ENCODE measurements around the gene HSPA1A.

The HSPA1A gene

GRCh38 chr6:31815025-31815838, at the start of gene HSPA1A, which contains the start of gene HSPA1L:
Gene HSPA1A (plus strand): TSS chr6:31815543. CDS start chr6:31815757, 214 bp downstream.
Gene HSPA1L (minus strand): TSS chr6:31815283. CDS start chr6:31811972, 3,311 bp downstream.
- peak; percentile 98 for DNase-seq

DNA sequence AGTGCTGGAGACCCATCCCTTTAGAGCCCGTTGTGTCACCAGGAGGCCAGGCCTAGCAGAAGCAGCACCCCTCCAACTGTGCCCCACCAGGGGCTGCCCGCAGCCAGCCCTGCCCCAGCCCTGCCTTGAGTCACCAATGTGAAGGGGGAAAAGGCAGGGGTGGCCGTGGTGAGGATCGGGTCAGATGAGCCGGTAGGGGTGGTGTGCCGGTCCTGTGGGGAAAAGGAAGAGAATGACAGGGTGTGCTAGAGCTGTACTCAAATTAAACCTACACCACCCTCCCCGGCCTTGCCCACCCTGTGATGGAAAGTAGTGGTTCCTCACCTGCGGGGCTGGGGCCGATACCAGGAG, 49.8 kb upstream of the HSPA1A start:
- no peak for DNase-seq

DNA sequence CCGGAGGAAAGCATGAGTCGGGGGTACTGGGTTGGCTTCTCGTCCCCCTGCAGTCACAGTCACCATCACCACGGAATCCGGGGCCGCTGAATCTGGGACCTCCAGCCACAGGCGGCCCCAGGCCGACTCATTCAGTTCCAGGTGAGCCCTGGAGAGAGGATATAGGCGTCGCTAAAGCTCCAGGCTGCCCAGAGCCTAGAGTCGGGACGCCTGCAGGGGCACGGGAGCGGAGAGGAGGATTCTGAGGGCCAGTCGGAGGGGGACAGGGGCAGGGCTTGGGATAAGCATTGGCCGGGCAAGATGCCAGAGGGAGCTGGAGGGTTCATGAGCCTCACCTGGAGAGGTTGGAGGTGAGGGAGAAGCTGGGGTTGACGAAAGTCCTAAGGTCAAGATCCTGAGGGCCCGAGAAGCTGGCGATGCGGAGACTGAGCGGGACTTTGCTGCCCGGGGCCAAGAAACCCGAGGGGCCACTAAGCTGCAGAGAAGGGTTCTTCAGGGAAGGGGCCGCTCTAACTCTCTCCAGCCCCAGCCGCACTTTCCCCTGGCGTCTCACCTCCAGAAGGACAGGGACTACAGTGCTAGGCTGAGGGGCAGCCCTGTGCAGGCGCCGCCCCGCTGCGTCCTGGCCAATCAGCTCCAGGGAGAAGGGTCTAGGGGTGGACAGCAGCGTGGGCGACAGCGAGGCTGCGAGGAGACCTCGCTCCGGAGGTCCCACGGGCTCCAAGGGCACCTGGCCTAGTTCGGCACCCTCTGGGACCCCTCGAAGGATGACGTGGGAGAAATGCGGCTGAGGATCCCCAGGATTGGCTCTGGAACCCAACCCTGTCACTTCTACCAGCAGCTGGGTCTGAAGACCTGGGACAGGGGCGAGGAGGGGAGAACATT, 49.2 kb upstream of the HSPA1A start:
- no peak for DNase-seq

GRCh38 chr6:31767096-31767645, 48.2 kb upstream of the HSPA1A start:
- DNase-seq: no peak

GRCh38 chr6:31768363-31769257, 46.7 kb upstream of the HSPA1A start:
- DNase-seq: no peak

- DNase-seq: peak; percentile 47
These were observed 45.5 kb upstream of the HSPA1A start for GRCh38 chr6:31769684-31770371.

DNA sequence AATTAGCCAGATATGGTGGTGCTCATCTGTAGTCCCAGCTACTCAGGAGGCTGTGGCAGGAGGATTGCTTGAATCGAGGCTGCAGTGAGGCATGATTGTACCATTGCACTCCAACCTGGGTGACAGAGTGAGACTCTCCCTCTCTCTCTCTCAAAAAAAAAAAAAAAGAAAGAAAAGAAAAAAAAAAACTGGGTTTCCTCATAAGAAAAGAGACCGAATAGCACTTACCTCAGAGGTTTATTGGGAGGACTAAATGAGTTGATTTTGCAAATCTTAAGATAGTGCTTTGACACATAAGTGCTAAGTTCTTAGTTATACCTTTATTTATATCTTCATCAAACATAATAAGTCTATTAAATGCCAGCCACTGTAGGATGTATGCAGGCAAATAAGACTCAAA, 44.5 kb upstream of the HSPA1A start:
- DNase-seq: no peak

DNA sequence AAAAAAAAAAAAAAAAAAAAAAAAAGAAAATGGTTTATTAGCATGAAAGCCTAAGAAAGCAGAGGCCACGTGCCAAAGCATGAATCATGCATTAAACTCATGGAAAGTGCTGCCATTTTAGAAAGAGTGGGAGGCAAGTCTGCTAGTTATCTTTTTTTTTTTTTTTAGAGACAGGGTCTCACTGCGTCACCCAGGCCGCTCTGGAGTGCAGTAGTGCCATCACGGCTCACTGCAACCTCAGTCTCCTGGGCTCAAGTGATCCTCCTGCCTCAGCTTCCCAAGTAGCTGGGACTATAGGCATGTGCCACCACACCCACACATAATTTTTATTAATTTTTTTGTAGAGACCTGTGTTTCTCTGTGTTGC, 43.4 kb upstream of the HSPA1A start:
- DNase-seq: no peak

DNA sequence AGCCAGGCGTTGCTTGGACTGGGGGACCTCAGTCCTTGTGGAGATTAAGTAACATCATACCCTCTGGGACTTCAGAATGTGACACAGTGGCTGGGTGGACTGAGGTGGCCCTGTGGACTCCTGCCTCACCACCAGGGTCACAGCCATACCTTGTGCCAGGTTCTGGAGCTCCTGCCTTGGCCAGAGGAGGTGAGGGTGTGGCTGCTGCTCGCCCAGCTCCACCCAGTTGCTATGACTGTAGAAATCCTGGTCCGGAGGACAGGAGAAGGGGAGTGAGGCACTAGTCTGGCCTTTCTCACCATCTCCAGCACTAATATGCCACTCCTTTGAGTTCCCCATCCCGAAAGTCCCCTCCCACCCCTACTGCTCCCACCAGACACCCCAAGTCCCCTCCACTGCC, 40.2 kb upstream of the HSPA1A start:
- no peak for DNase-seq

DNA sequence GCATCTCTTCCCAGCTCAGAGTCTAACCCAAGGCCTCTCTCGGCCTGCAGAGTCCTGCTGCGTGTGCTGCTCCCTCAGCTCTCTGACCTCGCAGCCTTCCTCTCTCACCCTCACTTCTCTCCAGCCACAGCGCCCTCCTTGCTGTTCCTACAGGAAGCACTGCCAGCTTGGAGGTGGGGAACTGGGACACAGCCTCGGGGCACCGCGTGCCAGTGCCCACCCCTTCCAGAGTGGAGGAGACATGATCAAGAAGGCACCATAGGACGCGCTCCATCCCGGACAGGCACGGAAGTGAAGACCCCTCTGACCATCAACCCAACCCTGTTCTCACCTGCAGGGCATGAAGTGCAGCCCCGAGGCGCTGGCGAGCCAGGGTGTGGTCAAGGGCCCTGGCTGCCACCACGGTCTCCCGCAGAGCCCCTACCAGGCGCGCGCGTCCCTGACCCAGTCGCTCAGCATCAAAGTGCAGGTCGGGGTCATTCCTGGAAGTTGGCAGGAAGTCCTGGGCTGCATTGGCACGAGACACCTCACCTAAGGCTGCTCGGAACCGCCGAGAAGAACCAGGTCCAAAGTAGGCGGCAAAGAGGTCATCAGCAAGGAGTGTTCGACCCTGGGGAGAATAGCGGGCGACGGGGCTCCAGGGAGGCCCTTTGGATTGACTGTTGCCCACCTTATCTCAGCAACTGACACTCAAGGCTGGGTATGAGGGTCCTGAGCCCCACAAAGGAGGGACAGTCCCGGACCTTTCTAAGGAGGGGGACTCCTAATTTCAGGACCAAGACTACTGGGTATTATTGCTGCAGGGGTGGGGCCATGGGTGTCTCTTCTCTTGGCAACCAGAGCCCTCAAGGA, 39.5 kb upstream of the HSPA1A start:
- DNase-seq: no peak

GRCh38 chr6:31776485-31776988, 38.8 kb upstream of the HSPA1A start:
- DNase-seq: no peak

DNA sequence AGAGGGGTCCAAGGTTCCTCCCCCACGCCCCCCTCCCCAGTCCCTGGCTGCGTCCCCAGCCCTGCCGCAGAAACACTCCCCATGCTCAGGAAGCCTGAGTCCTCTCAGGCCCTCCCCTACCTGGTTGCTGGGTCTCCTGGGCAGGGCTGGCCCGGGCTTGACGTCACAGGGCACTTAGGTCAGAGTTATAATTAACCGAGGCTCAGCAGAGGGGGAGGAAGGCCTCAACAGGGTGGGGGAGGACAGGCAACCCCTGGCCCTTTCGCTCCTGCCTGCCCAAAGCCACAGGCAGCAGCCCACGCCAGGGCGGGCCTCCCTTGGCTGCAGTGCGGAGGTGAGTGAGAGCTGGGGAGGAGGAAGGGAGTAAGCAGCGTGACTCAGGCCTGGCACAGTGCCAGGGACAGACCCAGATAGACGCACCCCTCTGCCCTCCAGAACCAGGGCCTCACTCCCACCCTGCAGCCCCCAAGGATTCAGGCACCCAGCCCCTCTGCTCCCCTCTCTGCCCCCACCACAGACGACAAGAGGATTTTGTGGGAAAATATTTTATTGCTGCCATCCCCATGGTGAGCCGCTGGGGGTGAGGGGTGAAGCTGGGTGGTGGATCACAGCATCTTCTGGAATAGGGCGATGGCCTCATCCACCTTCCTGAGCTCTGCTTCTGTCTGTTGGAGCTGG, 38.2 kb upstream of the HSPA1A start, which contains the start of gene VWA7:
Gene VWA7 (minus strand): TSS at position 340 of the 678 bp plus-strand sequence. CDS start 549 bp downstream, outside the sequence.
- peak; percentile 48 for DNase-seq

DNA sequence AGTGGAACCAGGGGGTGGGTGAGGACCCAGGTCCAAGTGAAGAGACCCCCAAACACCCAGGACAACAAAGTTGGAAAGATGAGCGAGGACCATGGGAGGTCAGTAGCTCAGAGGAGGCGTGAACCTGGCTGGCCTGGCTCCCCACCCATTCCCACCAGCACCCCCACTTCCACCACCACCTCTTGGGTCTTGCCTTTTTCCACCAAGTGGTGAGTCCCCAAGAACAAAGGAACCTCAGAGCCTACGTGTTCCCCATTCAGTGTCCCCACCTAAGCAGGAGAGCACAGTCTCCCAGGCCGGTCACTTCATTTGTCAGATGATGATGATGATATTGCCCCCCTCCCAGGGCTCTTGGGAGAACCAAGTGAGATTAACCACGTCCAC, 37.7 kb upstream of the HSPA1A start:
- DNase-seq: no peak

DNA sequence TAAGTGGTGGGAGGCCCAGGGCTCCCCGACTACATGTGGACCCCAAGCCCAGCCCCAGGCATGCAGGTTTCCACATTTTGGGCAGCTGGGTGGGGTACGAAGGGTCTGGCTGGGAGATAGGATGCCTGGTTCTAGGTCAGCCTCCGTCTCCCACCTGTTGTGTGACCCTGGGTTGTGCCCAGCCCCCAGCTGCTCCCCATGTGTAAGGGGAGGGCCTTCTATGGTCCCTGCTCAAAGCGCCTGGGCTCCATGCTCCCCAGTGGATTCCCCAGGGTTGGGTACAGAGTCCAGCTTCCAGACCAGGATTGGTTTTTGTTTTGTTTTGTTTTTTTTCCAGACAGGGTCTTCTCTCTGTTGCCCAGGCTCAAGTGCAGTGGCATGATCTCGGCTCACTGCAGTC, 37.1 kb upstream of the HSPA1A start:
- no peak for DNase-seq

GRCh38 chr6:31778999-31779885, 36.1 kb upstream of the HSPA1A start:
- no peak for DNase-seq

GRCh38 chr6:31779908-31780307, 35.4 kb upstream of the HSPA1A start:
- DNase-seq: no peak

GRCh38 chr6:31780507-31781243, 34.7 kb upstream of the HSPA1A start:
- no peak for DNase-seq
